ENCODE results near the gene PARG. TPM values are rescaled to one million over a fixed set of nuclear protein-coding genes. Genes with fewer than 3 reads are reported as not detected.
"Not testable (repeated sequence)": the region's sequence is repeated elsewhere in the genome, so short reads cannot be mapped to it uniquely, and the experiment has no call there.

Gene PARG
- polyA plus RNA-seq, 1 experiment, result 8.1 TPM

DNA sequence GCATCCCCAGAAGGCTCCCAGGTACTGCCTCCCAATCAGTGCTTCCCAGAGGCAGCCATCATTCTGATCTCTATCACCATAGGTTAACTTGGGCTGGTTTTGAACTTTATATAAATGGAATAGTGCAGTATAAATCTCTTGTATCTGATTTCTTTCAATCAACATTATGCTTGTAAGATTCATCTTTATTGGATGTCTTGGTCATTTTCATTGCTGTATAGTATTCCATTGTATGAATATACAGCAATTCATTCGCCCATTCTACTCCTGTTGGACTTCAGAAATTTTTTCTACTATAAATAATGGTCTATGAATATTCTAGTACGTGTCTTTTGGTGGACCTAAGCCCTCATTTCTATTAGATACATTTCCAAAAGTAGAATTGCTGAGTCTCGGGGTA lies 163.6 kb downstream of the PARG start:
- no peaks in the 10 kb centered on the region; the same call in 1 of the 2 replicates for H3K27me3 ChIP-seq (ENCODE audit: control insufficient read depth, insufficient read depth, low read length)
- CTCF ChIA-PET, result no interaction called here
- H3K36me3 ChIP-seq (ENCODE audit: control insufficient read depth, insufficient read depth, low read length), result no peaks in the 10 kb centered on the region
- TF ChIP-seq, protein P1, sequence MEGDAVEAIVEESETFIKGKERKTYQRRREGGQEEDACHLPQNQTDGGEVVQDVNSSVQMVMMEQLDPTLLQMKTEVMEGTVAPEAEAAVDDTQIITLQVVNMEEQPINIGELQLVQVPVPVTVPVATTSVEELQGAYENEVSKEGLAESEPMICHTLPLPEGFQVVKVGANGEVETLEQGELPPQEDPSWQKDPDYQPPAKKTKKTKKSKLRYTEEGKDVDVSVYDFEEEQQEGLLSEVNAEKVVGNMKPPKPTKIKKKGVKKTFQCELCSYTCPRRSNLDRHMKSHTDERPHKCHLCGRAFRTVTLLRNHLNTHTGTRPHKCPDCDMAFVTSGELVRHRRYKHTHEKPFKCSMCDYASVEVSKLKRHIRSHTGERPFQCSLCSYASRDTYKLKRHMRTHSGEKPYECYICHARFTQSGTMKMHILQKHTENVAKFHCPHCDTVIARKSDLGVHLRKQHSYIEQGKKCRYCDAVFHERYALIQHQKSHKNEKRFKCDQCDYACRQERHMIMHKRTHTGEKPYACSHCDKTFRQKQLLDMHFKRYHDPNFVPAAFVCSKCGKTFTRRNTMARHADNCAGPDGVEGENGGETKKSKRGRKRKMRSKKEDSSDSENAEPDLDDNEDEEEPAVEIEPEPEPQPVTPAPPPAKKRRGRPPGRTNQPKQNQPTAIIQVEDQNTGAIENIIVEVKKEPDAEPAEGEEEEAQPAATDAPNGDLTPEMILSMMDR (IDR thresholded peaks at IDR 0.05; ENCODE audit: insufficient read depth, low read depth, low read length), result no peak
- H3K4me3 ChIP-seq (ENCODE audit: low read depth, low read length), result no peak overlapping the region
- POLR2A ChIA-PET, result no interaction called here
- no peak for DNase-seq (ENCODE audit: low read depth)

DNA sequence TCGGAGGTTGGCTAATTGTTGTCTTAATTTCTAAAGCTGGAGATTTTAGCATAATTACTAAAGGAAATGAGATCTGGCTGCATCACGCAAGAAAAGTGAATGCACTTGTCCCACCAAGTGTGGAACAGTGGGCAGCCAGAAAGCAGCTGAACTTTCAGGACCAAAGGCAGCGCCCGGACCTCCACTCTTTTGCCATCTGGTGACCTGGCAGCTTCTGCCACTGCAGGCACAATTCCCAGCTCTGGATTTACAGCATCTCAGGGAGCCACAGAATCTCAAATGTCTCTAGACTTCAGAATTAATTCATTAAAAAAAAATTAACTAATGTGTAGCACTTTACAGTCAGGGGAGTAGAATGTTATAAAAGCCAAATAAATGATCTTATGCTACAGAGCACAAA lies 165.0 kb downstream of the PARG start:
- Histone ChIP-seq H3K4me3 (ENCODE audit: low read depth, low read length) (no peak overlapping the region), H3K27me3 (ENCODE audit: control insufficient read depth, insufficient read depth, low read length) (peaks cover 4% of the 10 kb centered on the region), H3K36me3 (ENCODE audit: control insufficient read depth, insufficient read depth, low read length) (no peaks in the 10 kb centered on the region)
- TF ChIP-seq, protein P1 (IDR thresholded peaks at IDR 0.05; ENCODE audit: insufficient read depth, low read depth, low read length), result no peak
- ChIA-PET CTCF (no interaction called here), POLR2A (no interaction called here)
- DNase-seq (ENCODE audit: low read depth), result no peak

DNA sequence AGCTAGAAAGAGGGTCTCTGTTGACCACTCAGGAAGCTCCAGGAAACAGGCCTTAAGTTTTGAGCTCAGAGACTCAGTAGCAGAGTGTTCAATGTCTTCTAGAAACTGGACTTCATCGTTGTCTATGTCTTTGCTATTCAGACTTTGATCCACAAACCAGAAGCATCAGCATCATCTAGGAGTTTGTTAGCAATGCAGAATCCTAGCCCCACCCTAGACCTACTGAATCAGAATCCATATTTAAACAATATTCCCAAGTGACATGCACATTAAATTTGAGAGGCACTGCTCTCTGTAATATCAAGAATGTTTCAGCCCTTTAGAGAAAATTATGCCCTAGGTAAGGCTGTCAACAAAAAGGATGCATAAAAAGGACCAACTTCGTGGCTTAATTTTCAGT lies 166.8 kb downstream of the PARG start:
- CTCF ChIA-PET, result no interaction called here
- POLR2A ChIA-PET, result no interaction called here
- H3K36me3 ChIP-seq (ENCODE audit: control insufficient read depth, insufficient read depth, low read length), result no peaks in the 10 kb centered on the region
- no peak overlapping the region for H3K4me3 ChIP-seq (ENCODE audit: low read depth, low read length)
- TF ChIP-seq, protein P1 (IDR thresholded peaks at IDR 0.05; ENCODE audit: insufficient read depth, low read depth, low read length), result no peak
- peaks cover 6% of the 10 kb centered on the region for H3K27me3 ChIP-seq (ENCODE audit: control insufficient read depth, insufficient read depth, low read length)
- DNase-seq (ENCODE audit: low read depth), result no peak

DNA sequence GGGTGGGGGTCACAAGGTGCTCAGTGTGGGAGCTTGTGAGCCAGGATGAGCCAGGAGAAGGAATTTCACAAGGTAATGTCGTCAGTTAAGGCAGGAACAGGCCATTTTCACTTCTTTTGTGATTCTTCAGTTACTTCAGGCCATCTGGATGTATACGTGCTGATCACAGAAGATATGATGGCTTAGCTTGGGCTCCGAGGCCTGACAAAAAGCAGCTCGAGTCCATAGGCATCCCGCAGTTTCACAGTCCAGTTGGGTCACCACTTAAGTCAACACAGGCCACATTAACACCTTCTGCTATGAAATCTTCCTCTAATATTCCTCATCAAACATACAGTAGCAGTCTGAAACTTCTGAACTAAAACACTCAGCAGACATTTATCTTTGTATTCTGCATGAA lies 168.9 kb downstream of the PARG start:
- H3K36me3 ChIP-seq (ENCODE audit: control insufficient read depth, insufficient read depth, low read length); DNase-seq (ENCODE audit: low read depth); POLR2A ChIA-PET; CTCF ChIA-PET; H3K4me3 ChIP-seq (ENCODE audit: low read depth, low read length): not testable (repeated sequence)
- H3K27me3 ChIP-seq (ENCODE audit: control insufficient read depth, insufficient read depth, low read length), result peaks cover 17% of the 10 kb centered on the region

DNA sequence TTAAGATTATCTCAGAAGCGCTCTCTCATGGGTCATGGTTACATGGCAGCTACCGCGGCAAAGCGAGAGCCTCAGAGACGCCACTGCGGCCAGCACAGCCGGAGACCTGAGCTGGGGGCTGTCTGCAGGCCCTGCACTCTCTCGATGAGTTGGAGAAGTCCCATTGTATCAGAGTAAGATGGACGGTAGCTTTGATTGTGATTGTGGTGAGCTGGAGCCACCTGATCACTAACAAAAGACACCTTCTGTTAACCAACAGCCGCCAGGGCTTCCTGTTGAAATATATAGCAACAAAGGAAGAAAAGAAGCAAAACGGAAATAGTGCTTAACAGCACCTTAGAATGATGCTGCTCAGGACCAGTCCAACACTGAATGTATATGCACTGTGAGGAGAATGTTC lies 170.8 kb downstream of the PARG start:
- CTCF ChIA-PET; POLR2A ChIA-PET; H3K4me3 ChIP-seq (ENCODE audit: low read depth, low read length); H3K36me3 ChIP-seq (ENCODE audit: control insufficient read depth, insufficient read depth, low read length); DNase-seq (ENCODE audit: low read depth): not testable (repeated sequence)
- H3K27me3 ChIP-seq (ENCODE audit: control insufficient read depth, insufficient read depth, low read length), result peaks cover 20% of the 10 kb centered on the region

DNA sequence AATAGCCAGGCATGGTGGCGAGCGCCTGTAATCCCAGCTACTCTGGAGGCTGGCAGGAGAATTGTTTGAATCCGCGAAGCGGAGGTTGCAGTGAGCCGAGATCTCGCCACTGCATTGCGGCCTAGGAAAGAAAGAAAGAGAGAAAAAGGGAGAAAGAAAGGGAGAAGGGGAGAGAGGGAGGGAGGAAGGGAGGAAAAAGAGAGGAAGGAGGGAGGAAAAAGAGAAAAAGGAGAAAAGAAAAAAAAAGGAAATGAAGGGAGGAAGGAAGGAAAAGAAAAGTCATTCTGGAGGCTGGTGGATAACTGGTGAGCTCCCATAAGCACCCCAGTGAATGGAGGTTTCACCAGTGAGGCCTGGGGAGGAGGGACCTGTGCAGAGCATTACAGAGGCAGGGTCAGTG lies 172.1 kb downstream of the PARG start:
- H3K27me3 ChIP-seq (ENCODE audit: control insufficient read depth, insufficient read depth, low read length), result peaks cover 20% of the 10 kb centered on the region
- DNase-seq (ENCODE audit: low read depth), result no peak
- H3K36me3 ChIP-seq (ENCODE audit: control insufficient read depth, insufficient read depth, low read length), result no peaks in the 10 kb centered on the region
- POLR2A ChIA-PET, result no interaction called here
- CTCF ChIA-PET, result interaction anchor here (0.7 to 1.1 kb wide), 2 partner anchors 12 to 20 kb away, joined by 3 read pairs; no protein-coding TSS in a partner anchor
- TF ChIP-seq, protein P1 (IDR thresholded peaks at IDR 0.05; ENCODE audit: insufficient read depth, low read depth, low read length), result no peak
- H3K4me3 ChIP-seq (ENCODE audit: low read depth, low read length), result no peak overlapping the region
